Measurements from ENCODE around the gene SLC30A10.
"Not testable (repeated sequence)": the region's sequence is repeated elsewhere in the genome, so short reads cannot be mapped to it uniquely, and the experiment has no call there.

SLC30A10 gene

GRCh38 chr1:219871427-219872057 lies 56.8 kb downstream of the SLC30A10 start:
- Histone ChIP-seq H3K4me3 (ENCODE audit: low read depth, low read length) (no peak overlapping the region), H2AFZ (ENCODE audit: low read length, unreplicated experiment) (no peak overlapping the region), H3K79me2 (ENCODE audit: control insufficient read depth, insufficient read depth, low read length, unreplicated experiment) (no peaks in the 10 kb centered on the region)

GRCh38 chr1:219868615-219869014 lies 59.7 kb downstream of the SLC30A10 start:
- not testable (repeated sequence) for H3K36me3 ChIP-seq (ENCODE audit: insufficient read depth, low read length); H3K27ac ChIP-seq (ENCODE audit: low read depth, low read length); H3K79me2 ChIP-seq (ENCODE audit: control insufficient read depth, insufficient read depth, low read length, unreplicated experiment); H3K4me1 ChIP-seq (ENCODE audit: control insufficient read depth, insufficient read depth, low read length, unreplicated experiment); H3K27me3 ChIP-seq (ENCODE audit: insufficient read depth, low read length); H2AFZ ChIP-seq (ENCODE audit: low read length, unreplicated experiment); H3K4me3 ChIP-seq (ENCODE audit: low read depth, low read length)

More at GRCh38 chr1:219871427-219872057, 56.8 kb downstream of the SLC30A10 start:
- H3K27me3 ChIP-seq (ENCODE audit: insufficient read depth, low read length) = peaks cover 18% of the 10 kb centered on the region
- no peak overlapping the region for H3K27ac ChIP-seq (ENCODE audit: low read depth, low read length)
- no peaks in the 10 kb centered on the region for H3K36me3 ChIP-seq (ENCODE audit: insufficient read depth, low read length)
- no peaks in the 10 kb centered on the region for H3K4me1 ChIP-seq (ENCODE audit: control insufficient read depth, insufficient read depth, low read length, unreplicated experiment)

Measured in ACC112 (cell line).